MCF 10A (cell line): Measurements from ENCODE around the gene PAPSS2. TPM values are rescaled to one million over a fixed set of nuclear protein-coding genes. Genes with fewer than 3 reads are reported as not detected.

Source experiments
- BruUV-seq: library from RNA; stranded (reverse); fragments of 400-500 nt; replicated peaks from 2 replicates; lab custom pipeline; 2021; lab: Mats Ljungman, UMichigan
- CTCF ChIA-PET: fragments of 300-600 bp; sonication (Branson Sonifier 250); formaldehyde crosslinking; extraction: SDS; loops from one replicate; lab custom pipeline; 2021; ENCODE audit warnings: antibody characterized with exemption, inconsistent platforms; lab: Yijun Ruan, JAX
- POLR2A ChIA-PET: fragments of 300-600, 350-650 bp; sonication (Branson Sonifier 250); formaldehyde crosslinking; extraction: SDS; loops from one replicate; lab custom pipeline; 2020; ENCODE audit warnings: antibody characterized with exemption, inconsistent platforms; lab: Yijun Ruan, JAX
- DNase-seq: peaks from one replicate; pipeline ENCODE4 v3.0.0-alpha.2; 2018; ENCODE audit not compliant: unreplicated experiment
- H3K27ac Mint-ChIP-seq: one replicate; pipeline ENCODE4 v1.8.0; 2022; ENCODE audit warnings: mild to moderate bottlenecking, low read depth, mixed read lengths; ENCODE audit not compliant: unreplicated experiment
- H3K27me3 Mint-ChIP-seq: one replicate; pipeline ENCODE4 v1.8.0; 2022; ENCODE audit warnings: mixed read lengths; ENCODE audit not compliant: insufficient read depth, unreplicated experiment
- H3K36me3 Mint-ChIP-seq: one replicate; pipeline ENCODE4 v1.8.0; 2022; ENCODE audit warnings: mild to moderate bottlenecking, moderate library complexity, mixed read lengths; ENCODE audit not compliant: insufficient read depth, unreplicated experiment
- H3K4me1 Mint-ChIP-seq: one replicate; pipeline ENCODE4 v1.8.0; 2022; ENCODE audit warnings: mixed read lengths; ENCODE audit not compliant: insufficient read depth, unreplicated experiment
- H3K4me3 Mint-ChIP-seq: one replicate; pipeline ENCODE4 v1.8.0; 2022; ENCODE audit warnings: mild to moderate bottlenecking, moderate library complexity, mixed read lengths; ENCODE audit not compliant: unreplicated experiment
- H3K9me3 Mint-ChIP-seq: one replicate; pipeline ENCODE4 v1.8.0; 2022; ENCODE audit warnings: mixed read lengths; ENCODE audit not compliant: unreplicated experiment
- intact Hi-C: fragments of 100-400 bp; cut with micrococcal nuclease; formaldehyde crosslinking; loops from 2 replicates; pipeline ENCODE4 v1.14.1; 2022
- total RNA-seq: library from RNA; stranded (reverse); gene quantifications from 2 replicates; pipeline ENCODE4 v1.2.3, GENCODE V29; 2022
- TF ChIP-seq, protein P1 (sequence below): fragments of 200-600 bp; IDR thresholded peaks from one replicate; pipeline ENCODE4 v1.8.0; 2022; ENCODE audit warnings: antibody characterized with exemption, mild to moderate bottlenecking; ENCODE audit not compliant: unreplicated experiment

Gene PAPSS2
- total RNA-seq, 1 experiment from 2014 or later, result 1.0 TPM

- no TSS peak for BruUV-seq
- Mint-ChIP-seq H3K4me1 (peaks cover 5% of the 10 kb centered on the region), H3K27me3 (no peaks in the 10 kb centered on the region), H3K9me3 (no peaks in the 10 kb centered on the region), H3K4me3 (no peak overlapping the region), H3K36me3 (peaks cover 68% of the 10 kb centered on the region), H3K27ac (no peak overlapping the region)
- TF ChIP-seq, protein P1, sequence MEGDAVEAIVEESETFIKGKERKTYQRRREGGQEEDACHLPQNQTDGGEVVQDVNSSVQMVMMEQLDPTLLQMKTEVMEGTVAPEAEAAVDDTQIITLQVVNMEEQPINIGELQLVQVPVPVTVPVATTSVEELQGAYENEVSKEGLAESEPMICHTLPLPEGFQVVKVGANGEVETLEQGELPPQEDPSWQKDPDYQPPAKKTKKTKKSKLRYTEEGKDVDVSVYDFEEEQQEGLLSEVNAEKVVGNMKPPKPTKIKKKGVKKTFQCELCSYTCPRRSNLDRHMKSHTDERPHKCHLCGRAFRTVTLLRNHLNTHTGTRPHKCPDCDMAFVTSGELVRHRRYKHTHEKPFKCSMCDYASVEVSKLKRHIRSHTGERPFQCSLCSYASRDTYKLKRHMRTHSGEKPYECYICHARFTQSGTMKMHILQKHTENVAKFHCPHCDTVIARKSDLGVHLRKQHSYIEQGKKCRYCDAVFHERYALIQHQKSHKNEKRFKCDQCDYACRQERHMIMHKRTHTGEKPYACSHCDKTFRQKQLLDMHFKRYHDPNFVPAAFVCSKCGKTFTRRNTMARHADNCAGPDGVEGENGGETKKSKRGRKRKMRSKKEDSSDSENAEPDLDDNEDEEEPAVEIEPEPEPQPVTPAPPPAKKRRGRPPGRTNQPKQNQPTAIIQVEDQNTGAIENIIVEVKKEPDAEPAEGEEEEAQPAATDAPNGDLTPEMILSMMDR, result no peak
- POLR2A ChIA-PET, result no interaction called here
- intact Hi-C loops, result no loop called here
- CTCF ChIA-PET, result no interaction called here
- no peak for DNase-seq
Measured at GRCh38 chr10:87765666-87766376, 106.1 kb downstream of the PAPSS2 start.

DNA sequence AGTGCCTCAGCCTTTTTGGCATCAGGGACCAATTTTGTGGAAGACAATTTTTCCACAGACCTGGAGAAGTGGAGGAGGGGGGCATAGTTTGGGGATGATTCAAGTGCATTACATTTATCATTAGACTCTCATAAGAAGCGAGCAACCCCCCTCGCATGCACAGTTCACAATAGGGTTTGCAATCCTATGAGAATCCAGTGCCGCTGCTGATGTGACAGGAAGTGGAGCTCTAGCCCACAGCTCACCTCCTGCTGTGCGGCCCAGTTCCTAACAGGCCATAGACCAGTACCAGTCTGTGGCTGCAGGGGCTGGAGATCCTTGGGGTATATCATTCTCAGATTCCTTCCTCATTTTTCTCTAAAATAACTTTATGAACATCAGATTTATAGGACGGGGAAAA lies 107.6 kb downstream of the PAPSS2 start:
- Mint-ChIP-seq H3K4me1 (peaks cover 6% of the 10 kb centered on the region), H3K27ac (no peak overlapping the region), H3K36me3 (peaks cover 64% of the 10 kb centered on the region), H3K9me3 (no peaks in the 10 kb centered on the region), H3K4me3 (no peak overlapping the region), H3K27me3 (no peaks in the 10 kb centered on the region)
- ChIA-PET CTCF (interaction anchor here (0.7 kb wide), 1 partner anchor 52 kb away, joined by 3 read pairs; no protein-coding TSS in a partner anchor), POLR2A (no interaction called here)
- intact Hi-C loops, result no loop called here
- TF ChIP-seq, protein P1, result no peak
- no peak for DNase-seq
- no TSS peak for BruUV-seq

- no peaks in the 10 kb centered on the region for H3K27me3 Mint-ChIP-seq
- intact Hi-C loops, result loop anchor here (1.0 kb wide), 2 partner anchors 116 to 239 kb away; no protein-coding TSS in a partner anchor
- no TSS peak for BruUV-seq
Measured at GRCh38 chr10:87771871-87772500, 112.3 kb downstream of the PAPSS2 start.

More at GRCh38 chr10:87771871-87772500, 112.3 kb downstream of the PAPSS2 start:
- peaks cover 60% of the 10 kb centered on the region for H3K36me3 Mint-ChIP-seq
- POLR2A ChIA-PET, result interaction anchor here (0.5 to 1.9 kb wide), 5 partner anchors 10 to 105 kb away, joined by 3 to 7 read pairs (median 3); partner anchors contain the start of gene ATAD1
- no peaks in the 10 kb centered on the region for H3K9me3 Mint-ChIP-seq
- TF ChIP-seq, protein P1, result peak; percentile 33
- H3K4me3 Mint-ChIP-seq, result no peak overlapping the region
- DNase-seq, result peak; percentile 39
- CTCF ChIA-PET, result interaction anchor here (0.6 to 2.6 kb wide), 10 partner anchors 10 to 254 kb away, joined by 3 to 13 read pairs (median 3); no protein-coding TSS in a partner anchor
- no peak overlapping the region for H3K27ac Mint-ChIP-seq
- peaks cover 11% of the 10 kb centered on the region for H3K4me1 Mint-ChIP-seq
